Endothelial cell of umbilical vein (primary cell): Measurements from ENCODE around the gene LST1.

ENCODE experiments used
- EZH2 ChIP-seq: IDR thresholded peaks from 2 replicates; pipeline ENCODE4 v1.6.1; 2012; ENCODE audit warnings: borderline replicate concordance, low read depth, mild to moderate bottlenecking, moderate library complexity, low read length, inconsistent platforms; ENCODE audit not compliant: severe bottlenecking
- FOS ChIP-seq: IDR thresholded peaks from 2 replicates; pipeline ENCODE4 v1.6.1; 2011; ENCODE audit warnings: mild to moderate bottlenecking, low read length, moderate library complexity, borderline replicate concordance; ENCODE audit not compliant: insufficient read depth
- JUN ChIP-seq: IDR thresholded peaks from 2 replicates; pipeline ENCODE4 v1.6.1; 2011; ENCODE audit warnings: borderline replicate concordance, low read depth; ENCODE audit not compliant: insufficient read length, insufficient read depth
- MYC ChIP-seq: IDR thresholded peaks from one replicate; pipeline ENCODE4 v1.6.1; 2011; ENCODE audit warnings: mild to moderate bottlenecking, low read depth, low read length
- POLR2A ChIP-seq: IDR thresholded peaks from 2 replicates; pipeline ENCODE4 v1.6.1; 2012; ENCODE audit warnings: low read depth, mild to moderate bottlenecking, control low read depth, low read length
- POLR2AphosphoS5 ChIP-seq: IDR thresholded peaks from 2 replicates; pipeline ENCODE4 v1.6.1; 2012; ENCODE audit warnings: low read depth, mild to moderate bottlenecking, control low read depth, low read length, moderate library complexity; ENCODE audit not compliant: insufficient read depth
- TF ChIP-seq, protein P1 (sequence below), 2 donors: IDR thresholded peaks; 1 replicate in 1 of 2; 2 replicates in 1 of 2; pipeline ENCODE4 v1.5.1; 2011; ENCODE audit warnings: low read length in 2 of 2, mild to moderate bottlenecking in 2 of 2, moderate library complexity in 2 of 2, control low read depth in 1 of 2, inconsistent platforms in 1 of 2, low read depth in 1 of 2; ENCODE audit not compliant: insufficient read depth in 1 of 2; ENCODE audit errors: extremely low read depth in 1 of 2
- TF ChIP-seq, protein P2 (sequence below): IDR thresholded peaks from 2 replicates; pipeline ENCODE4 v1.6.1; 2011; ENCODE audit not compliant: insufficient read depth, insufficient read length

DNA sequence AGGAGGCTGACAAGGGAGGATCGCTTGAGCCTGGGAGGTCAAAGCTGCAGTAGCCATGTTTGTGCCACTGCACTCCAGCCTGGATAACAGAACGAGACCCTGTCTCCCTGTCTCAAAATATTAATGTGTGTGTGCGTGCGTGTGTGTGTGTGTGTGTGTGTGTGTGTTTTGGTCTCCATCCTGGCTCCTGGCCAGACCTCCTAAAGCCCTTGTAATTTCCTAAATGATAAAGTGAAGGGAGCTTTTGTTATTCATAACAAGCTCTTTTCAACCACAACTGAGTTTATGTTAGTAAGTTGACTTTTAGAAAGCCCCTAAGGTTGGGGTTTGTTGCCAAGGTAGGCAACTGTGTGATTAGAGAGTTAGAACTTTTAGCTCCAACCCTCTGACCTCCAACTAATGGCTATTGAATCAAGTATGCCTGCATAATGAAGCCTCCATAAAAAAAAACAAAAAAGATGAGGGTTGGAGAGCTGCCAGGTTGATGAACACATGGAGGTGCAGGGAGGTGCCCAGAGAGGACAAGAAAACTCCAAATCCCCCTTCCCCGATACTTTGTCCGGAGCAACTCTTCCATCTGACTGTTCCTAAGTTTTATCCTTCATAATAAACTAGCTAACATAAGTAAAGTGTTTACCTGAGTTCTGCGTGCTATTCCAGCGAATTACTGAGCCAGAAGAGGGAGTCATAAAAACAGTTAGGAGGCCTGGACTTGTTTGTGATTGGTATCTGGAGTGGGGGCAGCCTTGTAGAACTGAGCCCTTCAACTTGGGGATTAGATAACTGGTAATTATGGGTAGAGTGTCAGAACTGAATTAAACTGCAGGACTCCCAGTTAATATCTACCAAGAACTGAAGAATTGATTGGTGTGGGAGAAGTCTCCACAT, 23.7 kb downstream of the LST1 start:
- TF ChIP-seq, protein P1, sequence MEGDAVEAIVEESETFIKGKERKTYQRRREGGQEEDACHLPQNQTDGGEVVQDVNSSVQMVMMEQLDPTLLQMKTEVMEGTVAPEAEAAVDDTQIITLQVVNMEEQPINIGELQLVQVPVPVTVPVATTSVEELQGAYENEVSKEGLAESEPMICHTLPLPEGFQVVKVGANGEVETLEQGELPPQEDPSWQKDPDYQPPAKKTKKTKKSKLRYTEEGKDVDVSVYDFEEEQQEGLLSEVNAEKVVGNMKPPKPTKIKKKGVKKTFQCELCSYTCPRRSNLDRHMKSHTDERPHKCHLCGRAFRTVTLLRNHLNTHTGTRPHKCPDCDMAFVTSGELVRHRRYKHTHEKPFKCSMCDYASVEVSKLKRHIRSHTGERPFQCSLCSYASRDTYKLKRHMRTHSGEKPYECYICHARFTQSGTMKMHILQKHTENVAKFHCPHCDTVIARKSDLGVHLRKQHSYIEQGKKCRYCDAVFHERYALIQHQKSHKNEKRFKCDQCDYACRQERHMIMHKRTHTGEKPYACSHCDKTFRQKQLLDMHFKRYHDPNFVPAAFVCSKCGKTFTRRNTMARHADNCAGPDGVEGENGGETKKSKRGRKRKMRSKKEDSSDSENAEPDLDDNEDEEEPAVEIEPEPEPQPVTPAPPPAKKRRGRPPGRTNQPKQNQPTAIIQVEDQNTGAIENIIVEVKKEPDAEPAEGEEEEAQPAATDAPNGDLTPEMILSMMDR (IDR thresholded peaks at IDR 0.05; ENCODE audit: extremely low read depth in 1 of 2, insufficient read depth in 1 of 2, low read depth in 1 of 2, low read length in 2 of 2), result no peak
- no peak for TF ChIP-seq POLR2A
- TF ChIP-seq, protein P2, sequence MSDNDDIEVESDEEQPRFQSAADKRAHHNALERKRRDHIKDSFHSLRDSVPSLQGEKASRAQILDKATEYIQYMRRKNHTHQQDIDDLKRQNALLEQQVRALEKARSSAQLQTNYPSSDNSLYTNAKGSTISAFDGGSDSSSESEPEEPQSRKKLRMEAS, result no peak
- no peak for TF ChIP-seq EZH2
- no peak for TF ChIP-seq POLR2AphosphoS5
- TF ChIP-seq JUN, result no peak
- no peak for TF ChIP-seq FOS
- TF ChIP-seq MYC, result no peak
